Nephron progenitor cell (in vitro differentiated cells): ENCODE measurements around the gene IMMT.

Experiments
- DNase-seq: peaks from one replicate; pipeline ENCODE4 v3.0.0; 2021
- H3K27ac Mint-ChIP-seq: 2 replicates; pipeline ENCODE4 v1.8.0; 2021; ENCODE audit warnings: mild to moderate bottlenecking, moderate library complexity, mixed read lengths
- H3K27me3 Mint-ChIP-seq: 2 replicates; pipeline ENCODE4 v1.8.0; 2021; ENCODE audit warnings: mild to moderate bottlenecking, low read depth, mixed read lengths; ENCODE audit not compliant: poor library complexity
- H3K36me3 Mint-ChIP-seq: 2 replicates; pipeline ENCODE4 v1.8.0; 2021; ENCODE audit warnings: low read depth, mixed read lengths
- H3K4me1 Mint-ChIP-seq: 2 replicates; pipeline ENCODE4 v1.8.0; 2021; ENCODE audit warnings: mixed read lengths
- H3K4me3 Mint-ChIP-seq: 2 replicates; pipeline ENCODE4 v1.8.0; 2021; ENCODE audit warnings: mild to moderate bottlenecking, moderate library complexity, mixed read lengths
- H3K9me3 Mint-ChIP-seq: 2 replicates; pipeline ENCODE4 v1.8.0; 2021; ENCODE audit warnings: mild to moderate bottlenecking, moderate library complexity, mixed read lengths
- CTCF ChIP-seq: fragments of 200-600 bp; sonication (generic); IDR thresholded peaks from 2 replicates; pipeline ENCODE4 v1.5.0; 2021; ENCODE audit warnings: antibody characterized with exemption

IMMT gene

DNA sequence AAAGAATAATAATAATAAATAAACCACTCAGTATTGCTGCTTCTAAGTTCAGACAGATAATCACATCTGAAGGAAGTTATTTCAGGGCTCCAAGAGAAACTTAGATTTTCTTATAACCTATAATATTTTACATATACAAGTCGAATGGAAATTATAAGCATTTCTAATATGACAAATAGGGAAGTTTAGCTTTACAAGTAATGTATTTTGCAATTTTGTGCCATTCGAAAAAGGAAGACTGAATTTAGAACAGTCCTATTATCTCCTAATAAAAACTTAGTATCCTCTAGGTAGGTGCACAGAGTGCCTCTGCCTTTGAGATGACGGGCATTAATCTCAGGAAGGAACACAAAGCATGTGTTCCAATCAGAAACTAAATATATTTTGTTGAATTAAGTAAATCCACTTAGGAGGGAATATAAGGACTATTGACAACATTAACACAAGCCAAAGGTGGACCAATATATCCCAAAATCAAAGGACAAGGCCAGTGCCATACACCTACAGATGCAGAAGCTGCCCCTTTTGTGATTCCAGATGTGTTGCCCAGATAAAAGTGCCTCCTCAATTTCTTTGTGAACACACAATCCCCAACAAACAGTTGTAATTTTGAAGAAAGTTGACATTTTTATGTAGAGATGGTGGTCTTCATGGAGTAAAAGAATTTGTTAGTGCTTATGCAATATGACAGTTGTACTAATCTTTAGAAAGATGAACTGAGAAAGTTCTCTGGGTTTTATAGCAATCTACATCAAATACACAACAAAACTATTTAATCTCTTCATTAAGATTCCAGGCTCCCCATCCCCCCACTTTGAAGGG lies 52.6 kb downstream of the IMMT start:
- Mint-ChIP-seq H3K4me3 (no peak overlapping the region), H3K36me3 (peaks cover 71% of the 10 kb centered on the region), H3K9me3 (no peaks in the 10 kb centered on the region), H3K27me3 (no peaks in the 10 kb centered on the region), H3K4me1 (peaks cover 7% of the 10 kb centered on the region), H3K27ac (peak overlapping the region; percentile 22)
- no peak for TF ChIP-seq CTCF
- DNase-seq: no peak

- H3K36me3 Mint-ChIP-seq: peaks cover 74% of the 10 kb centered on the region
- H3K4me3 Mint-ChIP-seq: no peak overlapping the region
- H3K27ac Mint-ChIP-seq: peak overlapping the region; percentile 95
- TF ChIP-seq CTCF: no peak
- no peak for DNase-seq
- peaks cover 7% of the 10 kb centered on the region for H3K4me1 Mint-ChIP-seq
- no peaks in the 10 kb centered on the region for H3K27me3 Mint-ChIP-seq
- no peaks in the 10 kb centered on the region for H3K9me3 Mint-ChIP-seq
These were observed 54.3 kb downstream of the IMMT start for GRCh38 chr2:86140969-86141392.

GRCh38 chr2:86139981-86140380 lies 55.3 kb downstream of the IMMT start:
- H3K4me1 Mint-ChIP-seq: peaks cover 7% of the 10 kb centered on the region
- no peak for DNase-seq
- H3K27ac Mint-ChIP-seq: peak overlapping the region; percentile 95
- no peaks in the 10 kb centered on the region for H3K9me3 Mint-ChIP-seq
- no peak for TF ChIP-seq CTCF
- no peak overlapping the region for H3K4me3 Mint-ChIP-seq
- peaks cover 80% of the 10 kb centered on the region for H3K36me3 Mint-ChIP-seq
- no peaks in the 10 kb centered on the region for H3K27me3 Mint-ChIP-seq

- Mint-ChIP-seq H3K4me1 (peaks cover 7% of the 10 kb centered on the region), H3K36me3 (peaks cover 80% of the 10 kb centered on the region), H3K27ac (no peak overlapping the region), H3K4me3 (no peak overlapping the region), H3K27me3 (no peaks in the 10 kb centered on the region), H3K9me3 (no peaks in the 10 kb centered on the region)
- no peak for TF ChIP-seq CTCF
- no peak for DNase-seq
These were observed 56.3 kb downstream of the IMMT start for GRCh38 chr2:86138736-86139625.

DNA sequence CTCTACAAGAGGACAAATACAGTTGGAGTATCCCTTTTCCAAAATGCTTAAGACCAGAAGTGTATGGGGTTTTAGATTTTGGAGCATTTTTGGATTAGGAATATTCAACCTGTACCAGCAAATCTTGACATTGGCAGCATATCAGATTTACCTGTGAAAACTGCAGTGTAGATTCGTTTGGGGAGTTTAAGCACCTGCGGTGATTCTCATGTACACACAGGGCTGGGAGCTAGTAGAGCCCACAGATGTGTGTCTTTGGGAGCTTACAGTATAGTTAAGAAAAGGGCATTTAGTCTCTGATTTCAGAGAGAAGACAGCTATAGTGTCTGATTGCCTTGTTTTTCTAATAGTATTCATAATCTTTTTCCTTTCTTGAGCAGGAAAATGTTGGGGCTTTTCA lies 59.1 kb downstream of the IMMT start:
- no peak for TF ChIP-seq CTCF
- DNase-seq: no peak
- H3K36me3 Mint-ChIP-seq: peaks cover 85% of the 10 kb centered on the region
- H3K27me3 Mint-ChIP-seq: no peaks in the 10 kb centered on the region
- H3K9me3 Mint-ChIP-seq: no peaks in the 10 kb centered on the region
- H3K4me3 Mint-ChIP-seq: no peak overlapping the region
- no peak overlapping the region for H3K27ac Mint-ChIP-seq
- H3K4me1 Mint-ChIP-seq: peaks cover 3% of the 10 kb centered on the region
